ENCODE data around the gene GPR148.

Gene GPR148

DNA sequence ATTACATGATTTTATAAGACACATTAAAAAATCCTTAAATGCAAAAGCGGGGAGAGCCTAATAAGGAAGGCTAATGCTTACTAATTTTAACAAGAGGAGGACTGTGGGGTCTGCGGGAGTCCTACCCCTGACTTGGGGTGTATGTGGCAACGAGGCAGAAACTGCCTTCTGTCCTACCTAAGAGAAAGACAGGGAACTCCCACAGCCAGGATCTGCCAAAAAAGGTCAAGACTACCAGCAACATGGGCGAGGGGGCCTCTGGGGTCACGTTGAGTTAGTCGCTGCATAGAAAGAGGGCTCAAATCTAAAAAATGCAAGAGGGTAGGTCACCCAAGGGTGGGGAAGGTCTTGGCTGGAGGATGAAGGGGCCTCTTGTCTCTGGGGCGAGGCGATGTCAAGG is 25.9 kb downstream of the GPR148 start:
- no peak for DNase-seq

DNA sequence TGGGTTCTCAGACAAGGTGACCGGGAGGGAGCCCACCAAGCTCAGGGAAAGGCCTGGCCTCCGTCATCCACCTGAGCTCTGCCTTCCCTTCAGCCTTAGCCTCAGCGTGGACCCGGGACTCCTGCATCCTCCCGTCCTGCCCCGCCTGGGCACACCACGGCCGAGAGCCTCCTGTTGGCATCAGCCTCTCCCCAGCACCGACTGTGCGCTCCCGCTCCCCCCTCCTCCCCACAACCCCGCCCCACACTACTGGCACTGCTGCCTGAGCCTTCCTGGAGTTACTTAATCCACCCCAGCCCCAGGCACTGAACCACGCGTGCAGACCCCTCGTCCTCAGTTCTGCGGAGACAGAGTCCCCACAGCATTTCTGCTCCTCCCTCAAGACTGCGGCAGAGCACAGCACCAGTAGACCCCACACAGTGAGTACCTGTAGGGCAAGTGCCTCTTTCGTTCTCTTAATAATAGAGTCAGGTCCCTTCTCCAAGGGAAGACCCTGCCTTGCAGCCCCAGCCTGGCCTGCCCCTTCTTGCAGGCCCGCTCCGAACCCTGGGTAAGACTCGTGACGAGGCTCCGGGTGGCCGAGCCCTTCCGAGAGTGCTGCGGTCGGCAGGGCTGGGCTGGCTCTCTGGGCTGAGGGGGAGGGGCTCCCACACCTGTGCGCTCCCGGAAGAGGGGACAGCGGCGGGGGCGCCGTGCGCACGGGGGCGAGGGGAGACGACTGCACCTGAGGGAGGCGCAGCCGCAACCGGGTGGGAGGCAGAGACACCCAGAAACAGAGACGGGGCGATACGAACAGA is 26.6 kb downstream of the GPR148 start, which contains the start of gene AMER3:
TSS of gene AMER3 (plus strand) at position 285 of the 797 bp plus-strand sequence. CDS start 6,533 bp downstream, outside the sequence.
- no peak for DNase-seq

DNA sequence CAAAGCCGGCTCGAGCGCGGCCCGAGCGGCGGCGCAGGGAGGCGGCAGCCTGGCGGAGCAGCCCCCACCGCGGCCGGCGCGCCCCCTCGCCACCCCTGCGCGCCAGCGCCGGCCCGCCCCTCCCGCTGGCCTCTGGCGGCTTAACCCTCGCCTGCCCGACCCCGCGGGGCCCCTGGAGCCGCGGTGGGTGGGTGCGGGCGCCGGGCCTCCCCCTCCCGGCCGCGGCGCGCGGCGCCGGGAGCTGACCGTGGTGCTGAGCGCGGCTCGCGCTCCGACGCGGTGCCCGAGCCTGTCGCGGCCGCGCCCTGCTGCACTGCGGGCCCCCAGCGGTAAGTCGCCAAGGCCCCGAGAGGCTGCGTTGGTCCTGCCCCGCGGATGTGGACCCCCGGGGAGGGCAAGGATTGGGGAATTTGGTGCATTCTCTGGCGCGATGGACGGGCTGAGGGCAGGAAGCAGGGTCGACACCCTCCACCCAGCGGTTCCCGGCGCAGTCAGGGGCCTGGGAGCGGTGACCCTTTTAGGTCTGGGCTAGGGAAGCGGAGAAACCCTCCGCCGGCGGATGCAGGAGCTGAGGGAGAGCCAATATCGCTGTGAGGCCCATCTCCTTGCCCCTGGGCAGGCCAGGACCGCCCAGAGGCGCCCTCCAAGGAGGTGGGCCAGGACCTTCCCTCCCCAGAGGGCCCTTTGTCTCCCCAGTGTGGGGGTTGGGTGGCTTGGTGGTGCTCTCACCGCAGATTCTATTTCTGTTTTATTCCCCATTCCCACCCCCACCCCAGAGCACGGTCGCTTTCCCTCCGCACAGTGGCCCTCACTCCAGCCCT is 27.4 kb downstream of the GPR148 start:
- peak; percentile 47 for DNase-seq

DNA sequence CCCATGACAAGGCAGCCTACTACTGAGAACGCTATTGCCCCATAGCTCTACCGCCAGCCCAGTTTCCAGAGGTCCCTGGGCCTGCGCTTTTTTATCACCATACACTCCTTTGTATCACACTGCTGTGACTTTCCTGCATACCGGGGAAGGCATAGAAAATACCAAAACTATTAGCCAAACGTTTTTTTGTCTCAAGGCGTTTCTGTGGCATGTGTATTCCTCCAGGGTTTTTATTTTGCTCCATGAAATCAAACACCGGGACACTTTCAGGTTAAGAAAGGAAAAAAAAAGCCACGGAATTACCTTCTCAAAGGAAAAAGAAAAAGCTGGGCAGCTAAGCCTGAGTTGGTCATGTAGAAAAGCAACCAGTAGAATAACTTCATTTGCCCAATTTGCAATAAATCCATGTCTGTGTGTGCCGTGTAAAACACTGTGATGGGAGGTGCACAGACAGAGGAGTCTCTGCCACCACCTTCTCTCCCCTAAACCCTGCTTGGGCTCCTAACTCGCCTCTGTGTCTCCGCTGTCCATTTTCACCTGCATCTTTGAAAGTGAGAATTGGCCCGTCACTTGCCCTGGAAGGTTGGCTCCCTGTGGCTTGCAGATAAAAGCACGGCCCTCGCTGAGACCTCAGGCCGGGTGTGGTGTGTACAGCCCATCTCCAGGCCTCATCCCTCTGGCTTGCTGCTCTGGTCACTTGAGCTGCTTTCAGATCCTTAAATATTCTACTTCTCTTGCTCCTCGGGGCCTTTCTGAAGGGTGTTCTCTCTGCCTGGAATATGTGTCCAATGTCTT is 28.2 kb downstream of the GPR148 start:
- DNase-seq, result no peak

DNA sequence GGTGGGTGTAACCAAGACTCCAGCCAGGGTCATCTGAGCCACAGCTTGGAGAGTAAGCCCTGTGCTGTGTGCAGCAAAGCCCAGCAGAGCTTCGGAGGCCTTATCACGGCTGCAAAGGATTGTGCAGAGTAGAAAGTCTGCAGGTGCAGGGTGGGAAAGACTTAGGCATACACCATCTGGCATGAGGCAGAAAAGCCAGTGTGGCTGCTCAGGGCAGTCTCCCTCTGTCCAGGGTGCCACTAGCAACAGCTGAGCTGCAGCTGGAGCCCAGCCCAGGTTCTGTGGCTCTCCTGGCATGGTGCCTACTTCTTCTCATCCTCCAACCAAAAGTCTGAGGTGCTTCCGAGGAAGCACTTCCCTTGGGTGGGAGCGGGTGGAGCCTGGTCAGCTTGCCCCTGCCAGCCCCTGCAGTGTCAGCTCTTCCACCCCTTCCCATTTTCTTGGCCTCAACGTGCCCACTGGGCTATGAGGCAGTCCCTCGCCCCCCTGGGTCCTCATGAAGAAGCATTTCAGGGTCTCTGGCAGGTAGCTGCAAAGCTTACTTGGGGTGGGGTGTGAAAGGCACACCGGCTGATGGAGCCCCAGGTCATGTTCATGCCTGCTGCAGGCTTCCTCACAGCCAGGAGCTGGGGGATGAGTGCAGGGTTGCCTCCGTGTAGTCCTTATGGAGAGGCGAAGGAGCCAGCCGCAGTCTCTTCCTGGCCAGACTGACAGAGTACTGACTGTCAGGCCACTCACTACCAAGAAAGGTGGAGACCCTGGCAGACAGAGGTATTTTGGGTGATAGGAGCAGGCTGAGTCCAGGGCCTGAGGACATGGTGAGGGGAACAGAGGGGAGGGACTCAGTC is 31.3 kb downstream of the GPR148 start:
- DNase-seq, result peak; percentile 25

DNA sequence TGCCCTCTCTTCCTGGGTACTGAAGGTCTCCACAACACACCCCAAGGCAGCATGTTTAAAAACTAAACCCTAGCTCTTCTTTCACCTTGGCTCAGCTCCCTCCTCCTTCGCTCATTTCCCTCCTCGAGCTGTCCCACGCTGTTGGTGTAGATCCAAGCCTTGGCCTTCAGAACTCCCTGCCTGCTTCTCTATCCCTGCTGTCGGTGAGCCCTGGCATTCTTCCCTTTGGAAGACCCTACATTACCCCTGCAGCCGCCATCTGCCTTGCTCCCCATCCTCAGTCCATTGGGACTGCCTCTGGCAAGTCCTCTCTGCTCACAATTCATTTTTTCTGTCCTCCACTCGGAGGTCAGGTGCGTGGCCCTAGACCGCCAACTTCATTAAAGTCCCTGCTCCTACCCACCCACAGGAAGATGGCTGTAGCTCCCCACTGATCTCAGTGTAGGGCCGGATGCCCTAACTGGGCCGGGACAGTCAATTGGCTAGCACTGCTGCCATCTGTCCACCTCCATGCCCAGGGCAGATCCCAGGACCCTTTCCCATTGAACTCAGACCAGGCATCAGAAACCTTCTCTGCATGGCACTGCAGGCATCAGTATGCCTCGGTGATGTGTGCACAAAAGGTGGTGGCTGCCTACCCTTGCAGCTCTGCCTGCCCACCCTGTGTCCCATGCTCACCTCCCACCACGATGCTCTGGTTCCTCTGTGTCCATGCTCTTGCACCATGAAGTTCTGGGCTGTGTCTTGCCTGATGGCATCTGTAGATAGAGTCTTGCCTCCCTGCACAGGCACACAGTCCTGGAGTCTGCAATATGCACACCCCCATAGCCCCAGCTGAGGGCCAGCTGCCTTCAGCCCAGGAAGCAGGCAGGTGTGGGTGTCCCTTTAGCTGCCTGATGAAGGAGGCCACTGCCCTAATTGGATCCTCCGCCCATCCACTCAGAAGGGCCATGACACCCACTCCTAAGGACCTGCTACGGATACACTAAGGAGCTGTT is 32.2 kb downstream of the GPR148 start:
- no peak for DNase-seq

DNA sequence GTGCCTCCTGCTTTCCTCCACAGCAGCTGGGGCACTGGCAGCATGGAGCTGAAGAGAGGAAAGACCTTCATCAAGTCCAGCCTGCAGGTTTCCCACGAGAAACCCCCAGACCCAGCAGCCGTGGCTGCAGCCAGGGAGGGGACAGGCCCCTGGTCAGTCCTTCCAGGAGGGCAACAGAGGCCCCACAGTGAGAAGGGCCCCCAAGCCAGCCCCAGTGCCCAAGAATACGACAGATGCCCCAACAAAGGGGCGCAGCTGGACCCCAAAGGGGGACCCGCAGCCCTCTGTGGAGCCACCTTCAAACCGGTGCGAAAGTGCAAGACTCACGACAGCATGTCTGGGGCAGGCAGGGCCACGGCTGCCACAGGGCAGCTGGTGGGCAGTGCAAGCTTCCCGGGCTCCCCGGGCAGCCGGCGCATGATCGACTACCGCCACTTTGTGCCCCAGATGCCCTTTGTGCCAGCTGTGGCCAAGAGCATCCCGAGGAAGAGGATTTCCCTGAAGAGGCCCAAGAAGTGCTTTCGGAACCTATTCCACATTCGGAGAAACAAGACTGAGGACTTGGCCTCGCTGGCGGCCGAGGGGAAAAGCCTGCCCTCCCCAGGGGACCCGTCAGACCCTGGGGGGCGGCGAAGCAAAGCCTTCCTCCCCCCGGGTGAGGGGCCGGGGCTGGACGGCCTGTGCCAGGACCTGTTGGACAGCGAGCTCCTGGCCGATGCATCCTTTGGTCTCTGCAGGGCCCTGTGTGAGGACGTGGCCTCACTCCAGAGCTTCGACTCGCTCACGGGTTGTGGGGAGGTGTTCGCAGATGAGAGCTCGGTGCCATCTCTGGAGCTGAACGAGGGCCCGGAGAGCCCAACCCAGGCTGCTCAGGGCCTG is 33.4 kb downstream of the GPR148 start:
- no peak for DNase-seq

DNA sequence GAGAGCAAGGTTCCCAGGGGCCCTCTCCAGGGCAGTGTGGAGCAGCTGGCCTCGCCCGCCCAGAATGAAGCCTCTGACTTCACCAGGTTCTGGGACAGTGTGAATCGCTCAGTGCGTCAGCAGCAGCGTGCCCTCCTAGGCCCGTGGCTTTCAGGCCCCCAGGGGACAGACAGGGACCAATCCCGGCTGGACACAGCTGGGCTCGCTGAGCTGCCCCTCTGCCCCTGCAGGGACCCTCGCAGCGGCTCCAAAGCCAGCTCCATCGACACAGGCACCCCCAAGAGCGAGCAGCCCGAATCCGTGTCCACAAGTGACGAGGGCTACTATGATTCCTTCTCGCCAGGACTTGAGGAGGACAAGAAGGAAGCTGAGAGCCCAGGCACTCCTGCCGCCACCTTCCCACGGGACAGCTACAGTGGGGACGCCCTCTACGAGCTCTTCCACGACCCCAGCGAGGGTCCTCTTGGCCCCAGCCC is 34.1 kb downstream of the GPR148 start:
- no peak for DNase-seq

DNA sequence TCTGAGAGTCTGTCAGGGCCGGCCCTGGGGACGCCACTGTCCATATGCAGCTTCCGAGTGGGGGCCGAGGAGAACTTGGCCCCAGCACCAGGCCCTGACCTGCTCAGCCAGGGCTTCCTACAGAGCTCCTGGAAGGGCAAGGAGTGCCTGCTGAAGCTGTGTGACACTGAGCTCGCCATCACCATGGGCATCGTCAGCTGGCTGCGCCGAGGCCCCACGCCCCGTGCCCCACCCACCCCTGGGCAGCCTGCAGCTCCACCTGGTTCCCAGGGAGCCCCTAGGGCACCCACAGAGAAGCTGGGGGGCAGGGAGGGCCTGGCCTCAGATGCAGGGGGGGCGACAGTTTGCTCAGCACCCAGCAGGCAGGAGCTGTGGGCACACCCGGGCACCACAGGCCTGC is 34.5 kb downstream of the GPR148 start:
- DNase-seq, result no peak

DNA sequence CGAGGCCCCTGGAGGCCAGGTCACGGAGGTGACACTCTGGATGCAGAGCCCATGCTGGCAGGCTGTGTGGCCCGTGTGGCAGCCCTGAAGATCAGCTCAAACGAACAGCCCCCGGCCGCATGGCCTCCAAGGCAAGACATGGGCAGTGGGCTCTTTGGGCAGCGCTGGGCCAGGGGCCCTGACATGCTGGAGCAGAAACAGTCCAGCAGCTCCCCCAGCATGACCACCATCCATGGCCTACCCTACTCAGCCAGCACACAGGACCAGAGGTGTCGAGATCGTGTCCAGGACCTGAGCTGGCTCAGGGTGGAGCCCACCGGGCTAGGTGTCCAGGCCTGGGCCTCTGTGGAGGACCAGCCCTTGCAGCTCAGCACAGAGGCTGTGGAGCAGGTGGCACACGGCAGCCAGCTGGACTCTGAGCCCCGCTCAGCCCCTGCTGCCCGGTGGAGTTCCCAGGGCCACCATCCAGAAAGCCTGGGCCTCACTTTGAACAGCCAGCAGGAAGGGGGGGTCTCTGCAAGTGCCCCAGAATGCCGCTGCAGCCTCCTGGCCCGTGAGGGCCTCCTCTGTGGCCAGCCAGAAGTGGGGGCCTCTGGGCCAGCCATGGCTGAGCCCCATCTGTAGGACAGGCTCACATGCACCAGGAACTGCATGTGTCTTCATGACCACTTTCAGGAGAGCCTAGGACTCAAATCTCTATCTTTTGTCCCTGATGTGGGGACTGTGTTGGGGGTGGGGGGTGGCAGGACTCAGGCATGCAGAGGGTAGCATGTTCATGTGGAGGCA is 35.4 kb downstream of the GPR148 start:
- DNase-seq, result no peak

DNA sequence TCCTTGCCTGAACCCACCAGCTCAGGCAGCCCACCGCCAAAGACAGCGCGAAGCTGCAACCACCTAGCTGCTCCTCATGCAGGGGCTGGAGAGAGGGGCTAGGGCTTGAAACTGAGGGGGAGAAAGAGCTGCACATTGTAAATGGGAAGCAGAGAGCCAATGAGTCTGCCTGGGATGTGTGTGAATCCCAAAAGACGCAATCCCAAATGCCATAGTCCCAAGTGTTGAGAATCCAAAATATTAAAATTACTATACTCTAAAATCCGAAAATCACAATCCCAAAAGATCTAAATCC is 35.9 kb downstream of the GPR148 start:
- no peak for DNase-seq

DNA sequence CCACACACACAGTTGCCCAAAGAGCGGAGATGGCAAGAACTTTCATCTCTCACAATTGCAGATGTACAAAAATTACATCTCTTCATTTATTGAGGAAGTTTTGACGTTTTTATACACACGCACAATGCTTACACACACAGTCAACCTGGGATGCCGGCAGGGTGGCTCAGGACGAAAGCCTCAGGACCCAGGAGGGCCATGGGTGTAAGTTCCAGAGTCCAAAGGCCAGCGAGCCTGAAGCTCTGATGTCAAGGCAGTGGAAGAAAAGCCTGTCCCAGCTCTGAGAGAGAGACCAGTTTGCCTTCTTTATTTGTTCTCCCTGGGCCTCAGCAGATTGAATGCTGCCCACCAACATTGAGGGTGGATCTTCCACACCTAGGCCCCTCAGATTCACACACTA is 36.6 kb downstream of the GPR148 start:
- no peak for DNase-seq

DNA sequence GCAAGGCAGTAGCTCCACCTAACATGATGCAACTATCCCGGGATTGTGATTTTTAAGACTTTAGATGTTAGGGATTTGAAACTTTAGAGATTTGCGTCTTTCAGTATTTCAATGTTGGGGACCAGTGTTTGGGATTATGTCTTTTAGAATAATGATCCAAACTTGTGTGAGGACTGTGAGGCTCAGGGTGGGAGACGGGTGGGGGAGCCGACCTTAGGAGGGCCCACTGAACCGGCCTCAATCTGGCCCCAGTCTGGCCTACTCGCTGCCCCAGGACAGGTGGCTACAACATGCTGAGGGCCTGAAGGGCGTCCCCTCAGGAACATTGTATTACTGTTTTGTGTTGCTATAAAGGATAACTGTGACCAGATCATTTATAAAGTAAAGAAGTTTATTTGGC is 37.2 kb downstream of the GPR148 start:
- no peak for DNase-seq

DNA sequence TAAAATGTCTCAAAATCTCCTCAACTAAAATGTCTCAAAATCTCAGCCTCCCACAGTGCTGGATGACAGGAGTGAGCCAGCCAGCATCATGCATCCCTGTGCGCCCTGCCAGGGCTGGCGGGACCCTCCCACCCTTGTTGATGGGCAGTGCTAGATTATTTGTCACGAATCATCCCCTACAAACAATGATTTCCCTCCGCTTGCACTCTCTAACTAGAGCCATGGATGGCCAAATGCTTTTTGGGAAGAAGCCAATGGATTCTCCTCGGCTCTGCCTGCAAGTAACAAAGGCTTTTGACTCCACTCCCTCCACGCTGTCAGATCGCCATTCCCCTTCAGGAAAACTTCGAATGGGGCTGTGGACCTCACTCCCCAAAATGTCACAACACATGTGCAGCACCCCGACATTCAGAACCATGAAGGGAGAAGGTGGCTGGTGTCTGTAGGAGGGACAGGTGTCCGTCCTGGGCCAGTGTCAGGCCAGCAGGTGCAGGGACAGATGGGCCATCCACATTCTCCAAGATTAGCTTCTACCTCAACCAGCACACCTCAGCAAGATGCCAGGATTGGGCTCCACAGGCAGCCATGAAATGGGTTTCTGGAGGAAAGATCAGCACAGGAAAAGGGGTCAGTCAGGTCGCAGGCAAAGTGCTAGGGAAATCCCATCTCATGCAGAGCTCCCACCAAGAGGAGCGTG is 38.0 kb downstream of the GPR148 start:
- DNase-seq, result no peak

DNA sequence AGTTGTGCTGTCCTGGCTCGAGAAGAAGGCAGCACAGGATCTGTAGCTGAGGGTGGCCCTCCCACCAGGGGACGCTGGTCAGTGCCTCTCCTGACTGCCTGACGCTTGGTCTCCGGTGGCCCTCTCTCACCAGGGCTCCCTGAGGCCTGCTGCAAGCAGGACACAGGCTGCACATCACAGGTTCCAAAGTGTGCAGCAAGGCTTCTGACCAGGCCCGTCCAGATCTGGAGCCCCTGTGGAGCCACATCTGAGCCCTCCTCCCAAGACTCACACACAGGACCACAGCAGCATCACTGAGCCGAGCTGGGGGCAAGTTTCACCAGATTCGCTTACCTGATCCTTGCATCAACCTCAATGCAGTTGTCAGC is 38.5 kb downstream of the GPR148 start:
- DNase-seq, result no peak

DNA sequence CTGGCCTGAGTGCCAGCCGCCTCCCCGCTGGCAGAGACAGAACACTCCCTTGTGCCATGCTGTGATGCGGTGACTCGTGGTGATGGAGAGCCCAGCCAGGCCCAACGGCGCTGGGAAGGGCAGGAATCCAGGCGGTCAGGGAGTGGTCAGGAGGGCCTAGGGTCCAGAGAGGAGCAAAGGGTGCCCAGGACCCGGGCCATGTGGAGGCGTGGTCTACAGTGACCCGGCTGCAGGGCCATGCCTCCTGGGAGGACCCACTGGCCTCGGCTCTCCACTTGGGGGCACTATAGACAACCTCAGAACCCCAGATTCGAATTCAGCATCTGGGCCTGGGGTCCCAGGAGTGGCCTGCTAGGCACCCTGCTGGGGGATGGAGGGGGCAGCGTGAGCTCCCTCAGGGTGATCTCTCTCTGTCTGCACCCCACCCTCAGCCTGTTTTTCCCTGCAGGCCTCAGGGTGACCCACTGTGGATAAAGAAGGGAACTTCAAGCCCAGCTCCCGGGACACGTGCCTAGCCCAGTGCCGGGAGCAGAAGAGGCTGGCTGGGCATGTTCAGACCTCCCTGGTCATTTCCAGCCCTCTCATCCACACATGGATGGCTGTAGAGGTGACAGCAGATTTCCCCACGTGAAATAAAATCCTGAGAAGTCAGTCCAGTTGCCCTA is 39.5 kb downstream of the GPR148 start:
- no peak for DNase-seq

DNA sequence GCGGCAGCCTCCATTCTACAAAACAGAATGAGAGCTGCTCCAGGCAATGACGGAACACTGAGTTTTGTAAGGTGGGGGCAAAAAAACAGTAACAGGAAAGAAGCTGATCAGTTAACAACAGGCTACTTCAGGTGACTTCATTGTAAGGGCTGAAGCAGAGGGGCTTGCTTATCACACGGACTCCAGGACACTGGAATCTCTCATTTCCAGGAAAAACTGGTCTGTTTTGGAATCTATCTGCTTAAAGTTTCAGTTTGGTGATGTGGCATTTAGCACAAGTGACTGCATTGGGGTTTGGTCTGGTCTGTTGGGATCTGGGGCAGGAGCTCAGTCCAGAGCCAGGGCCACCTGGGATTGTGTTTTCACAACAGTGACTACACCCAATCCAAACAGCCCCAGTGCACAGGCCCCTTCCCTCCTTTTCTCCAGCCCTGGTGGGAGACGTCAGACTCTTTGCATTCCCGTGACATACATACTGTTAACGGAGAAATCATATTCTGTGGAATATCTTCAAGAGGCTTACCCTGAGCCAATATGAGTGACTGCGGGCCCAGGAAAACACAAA is 40.6 kb downstream of the GPR148 start:
- DNase-seq, result no peak

DNA sequence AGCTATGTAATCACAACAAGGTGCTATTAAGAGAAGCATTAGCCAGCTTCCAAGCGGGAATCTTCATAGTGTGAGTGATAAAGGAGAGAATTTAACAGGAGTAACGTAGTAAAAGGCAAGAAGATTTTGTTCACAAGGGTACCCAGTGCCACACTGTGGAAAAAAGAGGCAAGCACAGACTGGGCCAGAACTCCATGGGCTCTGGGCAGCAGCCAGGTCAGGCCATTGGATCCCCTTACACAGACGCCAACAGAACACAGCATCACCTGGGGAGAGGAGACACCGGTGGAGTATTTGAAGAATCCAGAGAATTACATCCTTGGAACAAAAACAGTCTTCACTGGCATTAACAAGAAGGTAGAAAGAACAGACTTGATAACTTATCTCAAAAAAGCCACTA is 47.7 kb downstream of the GPR148 start:
- DNase-seq, result no peak

All from hematopoietic multipotent progenitor cell treated with erythropoietin and hydrocortisone succinate and interleukin-3 and kit ligand, for 6 days (in vitro differentiated cells).